ENCODE results near the gene DNAJC10.
"Not testable (repeated sequence)": the region's sequence is repeated elsewhere in the genome, so short reads cannot be mapped to it uniquely, and the experiment has no call there.

DNAJC10 gene

GRCh38 chr2:182726473-182726872 lies 10.4 kb downstream of the DNAJC10 start:
- DNase-seq: no peak

GRCh38 chr2:182728014-182728413 lies 12.0 kb downstream of the DNAJC10 start:
- DNase-seq: no peak

- DNase-seq: no peak
Observed at GRCh38 chr2:182729710-182730339, 13.8 kb downstream of the DNAJC10 start.

- no peak for DNase-seq
Observed at GRCh38 chr2:182730486-182730885, 14.4 kb downstream of the DNAJC10 start.

GRCh38 chr2:182732736-182733135 lies 16.7 kb downstream of the DNAJC10 start:
- no peak for DNase-seq

GRCh38 chr2:182733572-182733971 lies 17.5 kb downstream of the DNAJC10 start:
- no peak for DNase-seq

- DNase-seq: not testable (repeated sequence)
Observed at GRCh38 chr2:182736856-182737255, 20.8 kb downstream of the DNAJC10 start.

- DNase-seq: no peak
Observed at GRCh38 chr2:182740701-182741100, 24.6 kb downstream of the DNAJC10 start.

- DNase-seq: no peak
Observed at GRCh38 chr2:182741620-182742019, 25.6 kb downstream of the DNAJC10 start.

- no peak for DNase-seq
Observed at GRCh38 chr2:182744490-182744889, 28.4 kb downstream of the DNAJC10 start.

- no peak for DNase-seq
Observed at GRCh38 chr2:182745061-182745460, 29.0 kb downstream of the DNAJC10 start.

GRCh38 chr2:182745894-182746293 lies 29.8 kb downstream of the DNAJC10 start:
- DNase-seq: not testable (repeated sequence)

- no peak for DNase-seq
Observed at GRCh38 chr2:182754231-182754630, 38.2 kb downstream of the DNAJC10 start.

GRCh38 chr2:182758379-182758778 lies 42.3 kb downstream of the DNAJC10 start:
- DNase-seq: no peak

- DNase-seq: no peak
Observed at GRCh38 chr2:182761903-182762302, 45.8 kb downstream of the DNAJC10 start.

GRCh38 chr2:182763311-182763912 lies 47.4 kb downstream of the DNAJC10 start:
- DNase-seq: peak; percentile 84

- no peak for DNase-seq
Observed at GRCh38 chr2:182766626-182767025, 50.6 kb downstream of the DNAJC10 start.

GRCh38 chr2:182767578-182767977 lies 51.5 kb downstream of the DNAJC10 start:
- DNase-seq: peak; percentile 68

GRCh38 chr2:182768950-182769349 lies 52.9 kb downstream of the DNAJC10 start:
- DNase-seq: not testable (repeated sequence)

GRCh38 chr2:182779323-182779722 lies 63.3 kb downstream of the DNAJC10 start:
- no peak for DNase-seq

GRCh38 chr2:182781099-182781498 lies 65.0 kb downstream of the DNAJC10 start:
- DNase-seq: not testable (repeated sequence)

GRCh38 chr2:182782686-182783085 lies 66.6 kb downstream of the DNAJC10 start:
- DNase-seq: not testable (repeated sequence)

- DNase-seq: no peak
Observed at GRCh38 chr2:182784058-182784706, 68.1 kb downstream of the DNAJC10 start.

- peak; percentile 79 for DNase-seq
Observed at GRCh38 chr2:182784777-182785176, 68.7 kb downstream of the DNAJC10 start.
